PC-3 (cell line): ENCODE data around the gene FTO. TPM values are rescaled to one million over a fixed set of nuclear protein-coding genes. Genes with fewer than 3 reads are reported as not detected.

Experiments used
- ATAC-seq: fragments of 200-7000 bp; cut with Tn5 transposase; 2 replicates; pipeline ENCODE4 v1.9.1; 2020; ENCODE audit warnings: mild to moderate bottlenecking, moderate library complexity
- BruUV-seq: library from RNA; stranded (reverse); fragments of 400-500 nt; replicated peaks from 2 replicates; lab custom pipeline; 2021; lab: Mats Ljungman, UMichigan
- CTCF ChIA-PET: fragments of 300-600 bp; sonication (Branson Sonifier 250); formaldehyde crosslinking; loops from one replicate; lab custom pipeline; 2022; ENCODE audit warnings: antibody characterized with exemption; lab: Charles Lee
- POLR2A ChIA-PET: fragments of 300-600 bp; sonication (Branson Sonifier 250); formaldehyde crosslinking; loops from one replicate; lab custom pipeline; 2022; ENCODE audit warnings: antibody characterized with exemption; ENCODE audit not compliant: unreplicated experiment; lab: Charles Lee
- DNase-seq: peaks from one replicate; pipeline ENCODE4 v3.0.0-alpha.2; 2015
- H2AFZ ChIP-seq: fragments of 300-600 bp; sonication (generic); 2 replicates; pipeline ENCODE4 v1.6.0; 2016; ENCODE audit warnings: antibody characterized with exemption, low read length
- H3F3A ChIP-seq: fragments of 300-600 bp; sonication (generic); one replicate; pipeline ENCODE4 v1.6.0; 2017; ENCODE audit warnings: antibody characterized with exemption, low read length, control low read depth, mild to moderate bottlenecking; ENCODE audit not compliant: unreplicated experiment
- H3K27ac ChIP-seq: fragments of 300-600 bp; sonication (generic); 2 replicates; pipeline ENCODE4 v1.5.1; 2016; ENCODE audit warnings: mild to moderate bottlenecking, low read length
- H3K27me3 ChIP-seq: fragments of 300-600 bp; sonication (generic); 2 replicates; pipeline ENCODE4 v1.6.1; 2016; ENCODE audit warnings: low read length, mixed read lengths
- H3K36me3 ChIP-seq: fragments of 300-600 bp; sonication (generic); 2 replicates; pipeline ENCODE4 v1.6.1; 2016; ENCODE audit warnings: low read depth, mixed run types, low read length, mixed read lengths
- H3K4me1 ChIP-seq: fragments of 300-600 bp; sonication (generic); 2 replicates; pipeline ENCODE4 v1.5.1; 2016; ENCODE audit warnings: low read length; ENCODE audit not compliant: insufficient read depth
- H3K4me2 ChIP-seq: fragments of 300-600 bp; sonication (generic); 2 replicates; pipeline ENCODE4 v1.6.0; 2016; ENCODE audit warnings: low read length
- H3K4me3 ChIP-seq: fragments of 300-600 bp; sonication (generic); 2 replicates; pipeline ENCODE4 v1.5.1; 2016; ENCODE audit warnings: mild to moderate bottlenecking, low read length, mixed read lengths
- H3K79me2 ChIP-seq: fragments of 300-600 bp; sonication (generic); 2 replicates; pipeline ENCODE4 v1.6.1; 2017; ENCODE audit warnings: low read length, mixed read lengths
- H3K9ac ChIP-seq: fragments of 300-600 bp; sonication (generic); 2 replicates; pipeline ENCODE4 v1.6.0; 2016; ENCODE audit warnings: mild to moderate bottlenecking, low read length
- H3K9me2 ChIP-seq: fragments of 300-600 bp; sonication (generic); replicated peaks from 2 replicates; pipeline ENCODE4 v1.6.1; 2016; ENCODE audit warnings: mixed run types, low read length, mixed read lengths
- H3K9me3 ChIP-seq: fragments of 300-600 bp; sonication (generic); 2 replicates; pipeline ENCODE4 v1.6.1; 2016; ENCODE audit warnings: low read length, mixed read lengths
- H4K20me1 ChIP-seq: fragments of 300-600 bp; sonication (generic); 2 replicates; pipeline ENCODE4 v1.6.1; 2016; ENCODE audit warnings: low read length, mixed read lengths
- CTCF ChIP-seq: fragments of 300-600 bp; sonication (generic); conservative IDR thresholded peaks from 2 replicates; pipeline ENCODE4 v1.5.1; 2017; ENCODE audit warnings: antibody characterized with exemption, low read depth, mild to moderate bottlenecking, low read length
- EZH2 ChIP-seq: fragments of 300-600 bp; sonication (generic); IDR thresholded peaks from one replicate; pipeline ENCODE4 v1.6.1; 2017; ENCODE audit warnings: antibody characterized with exemption, mild to moderate bottlenecking, low read length; ENCODE audit not compliant: unreplicated experiment
- EZH2phosphoT487 ChIP-seq: fragments of 300-600 bp; sonication (generic); IDR thresholded peaks from 2 replicates; pipeline ENCODE4 v1.6.1; 2018; ENCODE audit warnings: mild to moderate bottlenecking, antibody characterized with exemption, low read length, borderline replicate concordance
- intact Hi-C: fragments of 100-400 bp; cut with micrococcal nuclease; formaldehyde crosslinking; loops from 2 replicates; pipeline ENCODE4 v1.9.0; 2023
- total RNA-seq: library from RNA; depleted of rRNA; stranded (reverse); fragments of >200 nt; gene quantifications from 2 replicates; pipeline ENCODE4 v1.2.3, GENCODE V29; 2014

The FTO gene
- total RNA-seq, 1 experiment from 2014 or later, result 27.0 TPM

- ATAC-seq, result peak; percentile 76
- TF ChIP-seq EZH2 (no peak), EZH2phosphoT487 (no peak), CTCF (no peak)
- Histone ChIP-seq H3K4me1 (peaks cover 10% of the 10 kb centered on the region), H3K4me3 (no peak overlapping the region), H3K9me3 (no peaks in the 10 kb centered on the region), H4K20me1 (no peaks in the 10 kb centered on the region), H3K36me3 (no peaks in the 10 kb centered on the region), H2AFZ (no peak overlapping the region), H3K27ac (peak overlapping the region; percentile 66), H3K79me2 (peaks cover 16% of the 10 kb centered on the region; the same call in 1 of the 2 replicates), H3K4me2 (peak overlapping the region; percentile 29; the same call in 1 of the 2 replicates), H3K9me2 (no peaks in the 10 kb centered on the region), H3K27me3 (no peaks in the 10 kb centered on the region), H3K9ac (no peak overlapping the region), H3F3A (no peaks in the 10 kb centered on the region)
- CTCF ChIA-PET, result no interaction called here
- peak; percentile 65 for DNase-seq
- intact Hi-C loops, result no loop called here
- POLR2A ChIA-PET, result no interaction called here
- no TSS peak for BruUV-seq
Measured at GRCh38 chr16:53732296-53732929, 28.5 kb downstream of the FTO start.

GRCh38 chr16:53734908-53735307 is 31.0 kb downstream of the FTO start:
- H3K79me2 ChIP-seq, result peaks cover 6% of the 10 kb centered on the region; the same call in 1 of the 2 replicates

More at GRCh38 chr16:53734908-53735307, 31.0 kb downstream of the FTO start:
- intact Hi-C loops, result no loop called here
- H4K20me1 ChIP-seq, result no peaks in the 10 kb centered on the region
- H3F3A ChIP-seq, result no peaks in the 10 kb centered on the region
- H3K4me3 ChIP-seq, result no peak overlapping the region
- no peak overlapping the region for H3K9ac ChIP-seq
- H3K36me3 ChIP-seq, result no peaks in the 10 kb centered on the region
- no peaks in the 10 kb centered on the region for H3K9me2 ChIP-seq
- no peak overlapping the region for H2AFZ ChIP-seq
- H3K27ac ChIP-seq, result no peak overlapping the region
- peaks cover 10% of the 10 kb centered on the region for H3K4me1 ChIP-seq
- no peak overlapping the region for H3K4me2 ChIP-seq
- TF ChIP-seq EZH2 (no peak), CTCF (no peak), EZH2phosphoT487 (no peak)
- DNase-seq (no peak), ATAC-seq (no peak)
- H3K9me3 ChIP-seq, result no peaks in the 10 kb centered on the region
- H3K27me3 ChIP-seq, result no peaks in the 10 kb centered on the region
- ChIA-PET POLR2A (no interaction called here), CTCF (no interaction called here)
- BruUV-seq, result no TSS peak
